Measurements from ENCODE around the gene ENPP6.
"Not testable (repeated sequence)": the region's sequence is repeated elsewhere in the genome, so short reads cannot be mapped to it uniquely, and the experiment has no call there.

The ENPP6 gene

DNA sequence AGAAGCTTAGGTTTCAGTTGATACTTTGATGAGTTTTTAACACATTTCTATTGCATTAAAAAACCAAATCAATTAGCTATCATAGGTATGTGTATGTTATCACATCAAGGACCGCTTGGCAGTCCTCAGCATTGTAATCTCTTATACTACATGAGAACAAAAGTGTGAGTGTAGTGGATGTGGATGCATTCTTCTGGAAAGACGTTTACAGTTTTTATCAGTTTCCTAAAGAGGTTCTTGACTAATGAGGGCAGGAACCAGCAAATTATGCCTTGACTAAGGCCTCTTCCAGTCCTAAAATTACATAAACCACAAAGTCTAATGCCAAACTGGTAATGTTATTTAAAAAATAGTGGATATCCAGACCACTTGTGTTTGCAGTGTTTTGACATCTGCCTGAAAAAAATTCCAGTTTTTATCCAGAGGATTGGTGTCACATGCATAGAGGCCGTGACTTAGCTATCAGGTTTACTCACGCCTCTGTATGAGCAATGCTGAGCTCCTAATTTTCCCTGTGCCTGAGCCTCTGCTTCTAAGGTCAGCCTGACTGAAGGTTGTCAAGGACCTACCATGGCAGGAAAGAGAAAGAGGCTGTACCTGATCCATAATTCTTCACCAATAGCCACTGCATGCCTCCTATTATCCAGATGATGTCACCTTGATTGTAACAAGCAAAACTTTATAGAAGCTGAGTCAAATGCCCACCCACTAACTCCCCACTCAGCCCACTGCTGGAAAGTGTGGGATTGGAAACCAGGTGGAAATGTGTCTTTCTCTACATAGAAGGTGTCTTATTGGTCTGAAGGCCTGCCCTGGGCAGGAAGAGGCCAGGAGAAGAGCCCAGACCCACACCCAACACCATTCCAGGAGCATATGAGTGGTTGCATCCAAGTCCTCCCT lies 68.7 kb downstream of the ENPP6 start:
- no peaks in the 10 kb centered on the region for H3K36me3 ChIP-seq (ENCODE audit: control insufficient read depth, insufficient read depth, low read length)
- WGBS, 2 experiments (ENCODE audit: insufficient coverage in 2 of 2): 86 to 100% methylated on average over 2 of the region's 4 CpGs

DNA sequence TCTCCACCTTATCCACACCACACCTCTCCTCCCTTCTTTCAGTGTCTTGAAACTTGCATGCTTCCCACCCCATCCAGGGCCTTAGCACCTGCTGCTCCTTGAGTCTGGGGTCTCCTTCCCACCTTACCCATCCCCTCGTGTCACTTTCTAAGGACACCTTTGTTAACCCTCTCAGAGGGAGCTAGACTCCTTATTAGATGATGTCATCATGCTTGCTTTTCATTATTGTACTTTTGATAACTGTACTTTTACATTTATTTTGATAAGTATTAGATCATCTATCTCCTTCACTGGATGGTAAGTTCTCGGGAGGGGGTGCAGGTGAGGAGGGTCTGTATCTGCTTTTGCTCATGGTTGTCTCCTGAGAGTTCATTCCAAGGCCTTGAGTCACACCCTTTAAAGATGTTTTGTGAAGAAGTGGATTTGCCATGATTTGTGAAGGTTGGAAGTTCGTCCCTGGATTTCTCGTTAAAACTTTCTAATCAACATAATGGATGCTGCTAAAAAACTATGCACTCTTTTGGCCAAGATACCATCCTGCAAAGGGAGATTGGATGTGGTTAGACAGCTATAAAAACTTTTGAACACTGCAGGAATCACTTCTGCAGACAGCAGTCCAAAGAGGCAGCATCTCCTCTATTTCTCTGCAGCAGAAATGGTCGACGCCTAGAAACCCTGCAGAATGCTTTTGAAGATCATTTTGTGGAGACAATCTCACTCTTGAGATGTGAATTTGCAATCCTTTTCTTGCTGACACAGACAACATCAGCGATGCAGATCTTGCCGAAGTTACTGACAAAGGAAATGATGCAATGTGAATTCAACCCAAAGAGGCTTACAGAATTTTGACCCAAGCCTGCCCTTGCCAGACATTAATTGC lies 69.6 kb downstream of the ENPP6 start:
- Histone ChIP-seq H3K4me3 (ENCODE audit: extremely low read depth, insufficient read depth, low read length, poor library complexity, severe bottlenecking) (no peak overlapping the region), H3K4me1 (ENCODE audit: control insufficient read depth, insufficient read depth, low read length, poor library complexity, severe bottlenecking) (peaks cover 17% of the 10 kb centered on the region), H3K36me3 (ENCODE audit: control insufficient read depth, insufficient read depth, low read length) (no peaks in the 10 kb centered on the region), H3K9me3 (ENCODE audit: control insufficient read depth, low read length) (no peaks in the 10 kb centered on the region), H3K27ac (ENCODE audit: low read depth, low read length, severe bottlenecking) (peak overlapping the region; percentile 64)
- 40 to 75% methylated on average over 1 to 4 of the region's 8 CpGs for WGBS, 2 experiments (ENCODE audit: insufficient coverage in 2 of 2)

More for the DNA sequence above, 68.7 kb downstream of the ENPP6 start:
- no peaks in the 10 kb centered on the region for H3K9me3 ChIP-seq (ENCODE audit: control insufficient read depth, low read length)
- H3K27ac ChIP-seq (ENCODE audit: low read depth, low read length, severe bottlenecking): peak overlapping the region; percentile 13
- H3K4me1 ChIP-seq (ENCODE audit: control insufficient read depth, insufficient read depth, low read length, poor library complexity, severe bottlenecking): peaks cover 17% of the 10 kb centered on the region
- no peak overlapping the region for H3K4me3 ChIP-seq (ENCODE audit: extremely low read depth, insufficient read depth, low read length, poor library complexity, severe bottlenecking)

DNA sequence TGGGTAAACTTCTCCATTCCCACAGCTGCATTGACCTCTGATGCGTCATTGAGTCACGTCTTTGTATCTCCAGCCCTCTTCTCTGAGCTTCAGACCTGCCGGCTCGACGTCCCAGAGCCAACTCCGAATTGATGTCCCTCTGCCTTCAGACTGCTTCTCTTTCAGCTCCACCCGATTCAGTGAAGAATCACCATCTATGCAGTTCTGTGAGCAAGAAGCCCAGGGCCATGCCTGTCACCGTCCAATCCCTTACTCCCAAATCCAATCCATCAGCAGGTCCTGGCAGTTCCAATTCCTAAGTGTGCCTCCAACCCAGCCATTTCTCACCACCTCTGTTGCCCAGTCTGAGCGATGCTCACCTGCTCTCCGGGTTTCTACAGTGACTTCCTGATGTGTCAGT lies 70.7 kb downstream of the ENPP6 start:
- Histone ChIP-seq H3K4me3 (ENCODE audit: extremely low read depth, insufficient read depth, low read length, poor library complexity, severe bottlenecking) (no peak overlapping the region), H3K27ac (ENCODE audit: low read depth, low read length, severe bottlenecking) (no peak overlapping the region), H3K9me3 (ENCODE audit: control insufficient read depth, low read length) (no peaks in the 10 kb centered on the region), H3K36me3 (ENCODE audit: control insufficient read depth, insufficient read depth, low read length) (no peaks in the 10 kb centered on the region), H3K4me1 (ENCODE audit: control insufficient read depth, insufficient read depth, low read length, poor library complexity, severe bottlenecking) (peaks cover 17% of the 10 kb centered on the region)
- WGBS, 2 experiments (ENCODE audit: insufficient coverage in 2 of 2): 81 to 85% methylated on average over 9 to 10 of the region's 10 CpGs

DNA sequence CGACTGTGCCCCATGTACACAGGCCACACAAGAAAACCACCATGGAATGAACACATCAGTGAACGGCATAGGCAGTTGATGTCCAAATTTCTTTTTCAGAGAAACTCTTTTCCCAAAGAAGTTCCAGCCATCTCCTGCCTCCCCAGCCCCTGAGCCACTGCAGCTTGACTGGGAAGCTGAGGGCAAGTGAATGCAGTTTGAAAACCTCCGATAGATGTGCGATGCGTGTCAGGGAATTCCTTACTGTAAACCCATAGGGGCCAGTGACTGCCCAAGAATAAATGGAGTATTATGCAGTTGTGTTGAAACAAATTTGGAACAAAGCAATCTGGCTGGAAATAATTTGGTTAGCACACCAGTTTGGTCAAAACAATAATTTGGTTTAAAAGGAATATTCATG lies 72.1 kb downstream of the ENPP6 start:
- WGBS, 2 experiments (ENCODE audit: insufficient coverage in 2 of 2): 96 to 97% methylated on average over 5 of the region's 5 CpGs
- Histone ChIP-seq H3K36me3 (ENCODE audit: control insufficient read depth, insufficient read depth, low read length) (no peaks in the 10 kb centered on the region), H3K4me3 (ENCODE audit: extremely low read depth, insufficient read depth, low read length, poor library complexity, severe bottlenecking) (no peak overlapping the region), H3K9me3 (ENCODE audit: control insufficient read depth, low read length) (peaks cover 4% of the 10 kb centered on the region), H3K4me1 (ENCODE audit: control insufficient read depth, insufficient read depth, low read length, poor library complexity, severe bottlenecking) (peaks cover 17% of the 10 kb centered on the region), H3K27ac (ENCODE audit: low read depth, low read length, severe bottlenecking) (no peak overlapping the region)

DNA sequence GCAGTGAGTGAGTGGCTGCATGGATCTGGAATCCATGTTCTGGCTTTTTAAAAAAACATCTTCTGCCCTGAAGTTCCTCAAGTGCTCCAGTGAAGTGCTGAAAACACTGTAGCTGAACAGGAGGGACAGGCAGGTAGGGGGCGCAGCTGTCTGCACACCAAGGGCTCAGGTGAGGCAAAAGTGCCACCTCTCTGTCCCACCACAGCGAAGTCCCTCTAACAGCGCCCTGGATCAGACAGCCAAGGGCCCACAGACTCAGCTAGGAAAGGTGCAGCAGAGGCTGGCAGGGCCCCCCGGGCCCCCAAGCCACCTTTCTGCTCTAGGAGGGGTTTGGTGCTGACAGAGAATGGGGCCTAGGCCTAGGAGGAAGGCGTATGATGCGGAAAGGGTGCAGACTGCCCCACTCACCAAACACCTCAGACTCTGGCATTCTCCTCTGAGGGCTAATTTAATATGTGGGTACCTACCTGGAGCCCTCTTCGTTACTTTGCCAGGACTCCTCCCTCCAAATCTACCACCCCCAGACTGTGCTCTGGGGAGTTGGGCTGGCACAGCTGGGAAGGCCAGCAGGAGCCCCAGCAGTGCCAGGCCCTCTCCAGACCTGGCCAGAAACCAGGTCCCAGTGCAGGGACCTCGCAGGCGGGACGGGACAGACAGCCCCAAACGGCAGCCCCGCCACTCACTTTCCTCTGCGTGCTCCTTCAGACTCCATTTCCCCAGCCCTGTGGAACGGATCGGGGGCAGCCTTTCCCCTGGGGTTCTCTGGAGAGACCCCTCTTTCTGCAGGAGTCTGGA lies 73.7 kb downstream of the ENPP6 start:
- peaks cover 8% of the 10 kb centered on the region for H3K4me1 ChIP-seq (ENCODE audit: control insufficient read depth, insufficient read depth, low read length, poor library complexity, severe bottlenecking)
- no peaks in the 10 kb centered on the region for H3K36me3 ChIP-seq (ENCODE audit: control insufficient read depth, insufficient read depth, low read length)
- H3K9me3 ChIP-seq (ENCODE audit: control insufficient read depth, low read length): peaks cover 4% of the 10 kb centered on the region
- H3K4me3 ChIP-seq (ENCODE audit: extremely low read depth, insufficient read depth, low read length, poor library complexity, severe bottlenecking): no peak overlapping the region
- no peak overlapping the region for H3K27ac ChIP-seq (ENCODE audit: low read depth, low read length, severe bottlenecking)
- 86 to 93% methylated on average over 10 of the region's 15 CpGs for WGBS, 2 experiments (ENCODE audit: insufficient coverage in 2 of 2)

DNA sequence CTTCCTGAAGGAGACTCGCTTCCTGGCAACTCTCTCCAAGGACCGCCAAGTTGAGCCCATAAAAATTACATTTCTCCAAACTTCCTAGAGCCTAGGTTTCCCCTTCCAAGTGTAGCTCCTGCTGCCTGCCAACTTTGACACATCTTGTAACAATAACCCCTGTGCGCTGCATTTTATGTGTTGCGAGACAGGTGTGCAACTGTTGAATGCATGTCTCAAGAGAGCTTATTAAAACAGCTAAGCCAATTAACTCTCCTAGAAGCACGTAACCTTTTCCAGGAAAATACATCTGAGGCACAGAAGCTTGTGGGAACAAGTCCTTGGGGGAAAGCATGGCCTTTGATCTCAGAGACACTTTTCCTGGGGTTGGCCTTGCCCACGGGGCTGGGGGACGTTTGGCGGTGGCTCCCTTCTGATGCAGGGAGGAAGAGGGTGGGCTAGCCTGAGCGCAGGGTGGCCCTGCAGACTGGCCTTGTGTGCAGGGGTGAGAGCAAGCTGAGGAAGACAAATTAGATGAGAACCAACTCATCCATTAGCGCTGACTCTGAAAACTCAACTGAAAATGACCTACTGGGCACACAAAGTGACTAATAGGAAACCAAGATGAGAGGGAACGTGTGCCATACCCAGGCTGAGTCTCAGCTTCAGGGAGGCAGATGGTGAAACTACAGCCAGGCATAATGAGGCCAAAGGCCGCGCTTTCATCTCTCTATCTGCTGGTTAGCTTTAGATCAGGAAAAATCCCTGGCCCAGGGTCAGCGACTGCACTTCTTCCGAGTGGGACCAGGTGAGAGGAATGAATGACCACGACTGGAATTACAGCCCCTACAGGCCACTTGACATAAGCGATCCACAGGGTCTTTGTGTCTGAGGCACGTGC lies 75.3 kb downstream of the ENPP6 start:
- H3K27ac ChIP-seq (ENCODE audit: low read depth, low read length, severe bottlenecking): no peak overlapping the region
- 92% methylated on average over 16 to 17 of the region's 18 CpGs for WGBS, 2 experiments (ENCODE audit: insufficient coverage in 2 of 2)
- H3K4me3 ChIP-seq (ENCODE audit: extremely low read depth, insufficient read depth, low read length, poor library complexity, severe bottlenecking): no peak overlapping the region
- H3K4me1 ChIP-seq (ENCODE audit: control insufficient read depth, insufficient read depth, low read length, poor library complexity, severe bottlenecking): no peaks in the 10 kb centered on the region
- peaks cover 8% of the 10 kb centered on the region for H3K9me3 ChIP-seq (ENCODE audit: control insufficient read depth, low read length)
- no peaks in the 10 kb centered on the region for H3K36me3 ChIP-seq (ENCODE audit: control insufficient read depth, insufficient read depth, low read length)

DNA sequence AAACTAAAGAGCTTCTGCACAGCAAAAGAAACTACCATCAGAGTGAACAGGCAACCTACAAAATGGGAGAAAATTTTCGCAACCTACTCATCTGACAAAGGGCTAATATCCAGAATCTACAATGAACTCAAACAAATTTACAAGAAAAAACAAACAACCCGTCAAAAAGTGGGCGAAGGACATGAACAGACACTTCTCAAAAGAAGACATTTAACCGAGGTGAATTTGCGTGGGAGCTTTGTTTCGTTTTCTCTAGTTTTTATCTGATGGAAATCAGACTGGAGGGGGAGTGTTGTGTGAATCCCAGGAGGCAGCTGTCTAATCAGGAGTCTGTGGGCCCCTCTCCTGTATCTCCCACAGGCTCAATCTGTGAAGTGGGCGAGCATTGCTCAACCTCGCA lies 76.8 kb downstream of the ENPP6 start:
- not testable (repeated sequence) for H3K27ac ChIP-seq (ENCODE audit: low read depth, low read length, severe bottlenecking)
- WGBS, 2 experiments (ENCODE audit: insufficient coverage in 2 of 2): 88% methylated on average over 3 to 4 of the region's 8 CpGs

DNA sequence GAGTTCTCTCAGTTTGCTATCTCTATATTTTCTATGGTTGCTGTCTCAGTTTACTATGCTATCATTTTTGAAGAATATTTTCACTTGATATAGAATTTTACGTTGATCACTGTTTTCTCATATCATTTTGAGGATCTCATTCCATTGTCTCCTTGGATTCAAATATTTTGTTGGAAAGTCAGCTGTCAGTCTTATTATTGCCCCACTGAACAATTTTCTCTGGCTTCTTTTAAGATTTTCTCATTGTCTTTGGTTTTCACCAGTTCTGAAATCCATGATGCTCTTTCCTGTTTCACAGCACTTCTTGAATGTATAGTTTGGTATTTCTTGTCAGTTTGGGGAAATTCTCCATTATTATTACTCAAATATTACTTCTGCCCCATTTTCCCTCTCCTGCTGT lies 81.1 kb downstream of the ENPP6 start:
- no peak overlapping the region for H3K27ac ChIP-seq (ENCODE audit: low read depth, low read length, severe bottlenecking)
- H3K36me3 ChIP-seq (ENCODE audit: control insufficient read depth, insufficient read depth, low read length): no peaks in the 10 kb centered on the region
- H3K9me3 ChIP-seq (ENCODE audit: control insufficient read depth, low read length): peaks cover 19% of the 10 kb centered on the region
- H3K4me3 ChIP-seq (ENCODE audit: extremely low read depth, insufficient read depth, low read length, poor library complexity, severe bottlenecking): no peak overlapping the region
- H3K4me1 ChIP-seq (ENCODE audit: control insufficient read depth, insufficient read depth, low read length, poor library complexity, severe bottlenecking): no peaks in the 10 kb centered on the region
- no CpG with 5 or more reads among the region's 1 CpG for WGBS, 2 experiments (ENCODE audit: insufficient coverage in 2 of 2)

More for the DNA sequence above, 76.8 kb downstream of the ENPP6 start:
- peaks cover 19% of the 10 kb centered on the region for H3K9me3 ChIP-seq (ENCODE audit: control insufficient read depth, low read length)
- H3K4me3 ChIP-seq (ENCODE audit: extremely low read depth, insufficient read depth, low read length, poor library complexity, severe bottlenecking); H3K4me1 ChIP-seq (ENCODE audit: control insufficient read depth, insufficient read depth, low read length, poor library complexity, severe bottlenecking); H3K36me3 ChIP-seq (ENCODE audit: control insufficient read depth, insufficient read depth, low read length): not testable (repeated sequence)

DNA sequence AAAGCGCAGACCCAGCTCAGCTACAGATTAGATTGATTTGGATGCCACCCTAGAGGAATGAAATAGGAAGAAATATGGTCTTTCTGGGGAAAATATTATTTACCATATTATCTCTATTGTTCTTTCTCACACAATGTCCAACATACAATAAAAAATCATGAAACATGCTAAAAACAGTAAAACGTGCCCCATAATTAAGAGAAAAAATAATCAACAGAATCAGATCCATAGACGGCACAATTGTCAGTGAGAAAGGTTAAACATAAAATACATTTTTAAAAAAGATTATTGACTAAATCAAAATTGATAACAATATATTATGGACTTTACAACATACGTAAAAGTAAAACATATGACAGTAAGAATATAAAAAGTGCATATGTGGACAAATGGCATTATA lies 90.9 kb downstream of the ENPP6 start:
- Histone ChIP-seq H3K27ac (ENCODE audit: low read depth, low read length, severe bottlenecking) (no peak overlapping the region), H3K9me3 (ENCODE audit: control insufficient read depth, low read length) (no peaks in the 10 kb centered on the region), H3K36me3 (ENCODE audit: control insufficient read depth, insufficient read depth, low read length) (no peaks in the 10 kb centered on the region), H3K4me1 (ENCODE audit: control insufficient read depth, insufficient read depth, low read length, poor library complexity, severe bottlenecking) (no peaks in the 10 kb centered on the region), H3K4me3 (ENCODE audit: extremely low read depth, insufficient read depth, low read length, poor library complexity, severe bottlenecking) (no peak overlapping the region)
- WGBS, 2 experiments (ENCODE audit: insufficient coverage in 2 of 2): 71% methylated on average over 1 of the region's 4 CpGs; no CpG with 5 or more reads in 1 of the 2 experiments

Measured in mesodermal cell (in vitro differentiated cells).